ENCODE measurements around the gene TANGO6.
"Not testable (repeated sequence)": the region's sequence is repeated elsewhere in the genome, so short reads cannot be mapped to it uniquely, and the experiment has no call there.

TANGO6 gene

DNA sequence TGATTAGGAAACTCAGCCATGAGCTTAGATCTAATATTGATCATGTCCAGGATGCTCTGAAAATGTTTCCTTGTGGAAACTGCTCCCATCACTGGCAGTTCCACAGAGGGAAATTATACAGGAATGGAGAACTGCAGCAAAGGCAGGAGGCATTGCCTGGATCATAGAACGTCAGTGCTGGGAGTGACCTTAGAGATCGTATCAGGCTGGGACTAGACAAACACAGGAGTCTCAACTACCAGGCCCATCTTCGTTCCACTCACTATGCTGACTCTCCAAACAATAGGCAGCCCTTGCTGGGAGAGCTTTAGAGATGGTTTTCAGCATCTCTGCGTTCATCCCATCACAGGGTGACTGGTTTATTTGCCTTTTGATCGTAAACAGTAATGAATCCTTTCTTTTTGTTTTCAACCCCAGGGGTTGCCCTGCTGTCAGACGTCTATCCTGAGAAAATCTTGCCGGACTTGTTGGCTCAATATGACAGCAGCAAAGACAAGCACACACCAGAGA lies 130.3 kb downstream of the TANGO6 start:
- no peak for DNase-seq

DNA sequence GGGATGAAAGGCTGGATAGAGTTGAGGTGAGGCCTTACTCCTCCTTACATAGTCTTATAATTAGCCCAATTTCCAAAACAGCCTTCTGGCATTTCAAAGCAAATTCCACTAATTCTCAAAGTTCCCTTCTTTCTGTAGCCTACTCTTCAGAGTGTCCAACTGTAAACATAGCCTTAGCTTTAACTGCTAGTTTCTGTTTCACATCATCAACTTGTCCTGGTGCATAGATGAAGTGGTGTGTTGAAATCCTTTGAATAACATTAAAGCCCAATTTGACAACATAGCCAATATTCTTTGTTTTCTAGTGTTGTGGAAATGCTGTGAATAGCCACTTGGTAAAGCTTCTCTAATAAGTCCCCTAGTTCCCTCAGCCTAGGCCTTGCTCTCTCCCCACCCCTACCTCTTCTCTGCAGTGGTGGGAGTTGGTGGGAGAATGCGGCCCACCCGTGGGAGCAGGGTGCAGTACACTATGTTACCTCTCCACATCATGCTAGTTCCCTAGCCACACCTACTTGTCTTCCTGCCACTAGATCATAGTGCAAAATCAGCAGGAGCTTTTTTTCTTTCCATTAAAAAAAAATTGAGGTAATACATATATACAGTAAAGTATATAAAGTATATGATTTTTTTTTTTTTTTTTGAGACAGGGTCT lies 135.1 kb downstream of the TANGO6 start:
- DNase-seq = no peak

DNA sequence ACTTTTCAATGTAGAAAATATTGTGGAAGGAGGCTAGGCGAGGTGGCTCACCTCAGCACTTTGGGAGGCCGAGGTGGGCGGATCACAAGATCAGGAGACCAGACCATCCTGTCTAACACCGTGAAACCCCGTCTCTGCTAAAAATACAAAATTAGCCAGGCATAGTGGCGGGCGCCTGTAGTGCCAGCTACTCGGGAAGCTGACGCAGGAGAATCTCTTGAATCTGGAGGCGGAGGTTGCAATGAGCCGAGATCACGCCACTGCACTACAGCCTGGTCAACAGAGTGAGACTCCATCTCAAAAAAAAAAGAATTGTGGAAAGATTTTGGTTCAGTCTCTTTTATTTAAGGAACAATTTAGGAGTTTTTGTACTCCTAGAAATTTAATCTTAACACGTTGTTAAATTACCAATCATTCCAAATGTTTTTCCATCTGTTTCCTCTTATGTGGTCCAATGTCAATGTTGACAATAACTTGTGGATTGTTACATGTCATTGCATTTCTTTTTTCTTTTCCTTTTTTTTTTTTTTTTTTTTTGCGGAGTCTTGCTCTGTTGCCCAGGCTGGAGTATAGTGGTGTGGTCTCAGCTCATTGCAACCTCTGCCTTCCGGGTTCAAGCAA lies 137.5 kb downstream of the TANGO6 start:
- no peak for DNase-seq

DNA sequence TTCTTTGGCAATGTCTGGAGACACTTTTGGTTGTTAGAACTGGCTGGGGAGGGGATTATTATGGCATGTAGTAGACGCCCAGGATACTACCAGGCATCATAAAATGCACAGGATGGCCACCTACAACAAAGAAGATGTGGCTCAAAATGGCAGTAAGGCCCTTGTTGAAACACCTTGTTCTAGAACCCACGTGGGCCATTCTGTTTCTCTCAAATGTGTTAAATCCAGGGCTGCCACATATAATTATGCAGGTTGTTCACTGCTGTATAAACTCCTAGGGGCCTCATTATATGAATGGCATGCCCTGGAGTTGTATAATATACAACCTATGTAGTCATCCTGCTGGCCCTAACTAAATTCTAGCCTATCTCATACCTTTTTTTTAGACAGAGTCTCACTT lies 138.6 kb downstream of the TANGO6 start:
- DNase-seq = no peak

DNA sequence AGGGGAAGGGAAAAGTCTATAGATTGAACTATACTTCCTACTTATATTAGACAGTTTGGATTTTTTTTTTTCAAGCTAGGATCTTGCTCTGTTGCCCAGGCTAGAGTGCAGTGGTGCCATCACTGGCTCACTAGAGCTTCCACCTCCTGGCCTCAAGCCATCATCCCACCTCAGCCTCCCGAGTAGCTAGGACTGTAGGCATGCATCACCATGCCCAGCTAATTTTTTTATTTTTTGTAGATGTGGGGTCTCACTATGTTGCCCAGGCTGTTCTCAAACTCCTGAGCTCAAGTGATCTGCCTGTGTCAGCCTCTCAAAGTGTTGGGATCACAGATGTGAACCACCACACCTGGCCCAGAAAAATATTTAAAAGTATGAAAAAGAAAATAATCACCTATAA lies 141.1 kb downstream of the TANGO6 start:
- no peak for DNase-seq

DNA sequence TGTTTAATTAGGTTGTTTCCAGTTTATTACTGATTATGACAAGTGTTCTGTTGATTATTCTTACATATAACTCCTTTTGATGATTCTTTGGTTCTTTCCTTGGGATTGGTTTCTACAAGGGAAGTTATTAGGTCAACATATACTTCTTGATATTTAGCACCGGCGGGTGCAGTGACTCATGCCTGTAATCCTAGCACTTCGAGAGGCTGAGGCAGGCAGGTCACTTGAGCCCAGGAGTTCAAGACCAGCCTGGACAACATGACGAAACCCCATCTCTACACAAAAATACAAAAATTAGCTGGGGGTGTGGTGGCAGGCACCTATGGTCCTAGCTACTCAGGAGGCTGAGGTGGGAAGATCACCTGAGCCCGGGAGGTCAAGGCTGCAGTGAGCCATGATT lies 141.9 kb downstream of the TANGO6 start:
- DNase-seq = no peak

DNA sequence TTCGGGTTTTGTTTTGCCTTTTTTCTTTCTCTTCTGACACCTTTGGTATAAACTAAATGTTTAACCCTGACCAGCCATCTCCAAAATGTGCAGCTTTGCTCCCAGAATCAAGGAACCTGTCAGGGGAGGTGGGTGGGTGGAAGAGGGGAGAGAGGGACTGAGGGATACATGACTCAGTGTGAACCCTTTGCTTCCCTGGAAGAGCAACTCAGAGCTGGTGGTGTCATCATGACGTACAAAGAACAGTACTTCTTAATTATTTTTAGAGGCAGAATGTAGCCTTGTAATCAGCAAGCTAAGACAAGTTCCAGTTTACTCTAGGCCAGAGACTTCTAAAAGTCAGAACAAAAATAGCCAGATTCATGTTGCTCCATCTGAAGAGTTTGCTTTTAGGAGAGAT lies 142.5 kb downstream of the TANGO6 start:
- no peak for DNase-seq

DNA sequence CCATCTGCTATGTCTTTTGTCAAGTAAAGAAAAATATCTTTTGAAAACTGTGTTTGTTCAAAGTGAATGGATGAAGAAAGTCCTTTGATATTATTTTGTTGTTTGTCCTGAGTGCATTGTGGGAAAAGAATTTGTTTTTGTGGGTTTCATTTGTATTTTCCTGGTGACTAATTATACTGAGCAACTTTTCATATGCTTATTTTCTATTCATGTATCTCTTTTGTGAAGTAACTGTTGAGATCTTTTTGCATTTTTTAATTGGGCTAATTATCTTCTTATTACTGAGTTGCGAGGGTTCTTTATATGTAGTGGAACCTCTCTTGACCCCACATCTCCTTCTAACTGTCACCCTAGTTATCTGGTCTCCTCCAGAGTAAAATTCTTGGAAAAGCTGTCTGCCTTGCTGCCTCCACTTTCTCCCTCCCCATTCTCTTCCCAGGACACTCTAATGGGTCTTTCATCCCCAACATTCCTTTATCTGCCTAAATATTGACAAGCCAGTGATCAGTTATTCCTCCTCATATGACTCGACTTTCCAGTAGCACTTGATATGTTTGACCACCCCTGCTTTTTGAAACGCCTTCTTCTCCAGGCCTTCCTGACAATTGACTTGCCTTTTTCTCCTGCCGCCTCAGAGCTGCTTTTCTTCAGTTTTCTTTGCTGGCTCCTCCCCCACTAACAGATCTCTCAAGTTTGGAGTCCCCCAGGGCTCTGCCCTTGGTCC lies 144.6 kb downstream of the TANGO6 start:
- DNase-seq = no peak

DNA sequence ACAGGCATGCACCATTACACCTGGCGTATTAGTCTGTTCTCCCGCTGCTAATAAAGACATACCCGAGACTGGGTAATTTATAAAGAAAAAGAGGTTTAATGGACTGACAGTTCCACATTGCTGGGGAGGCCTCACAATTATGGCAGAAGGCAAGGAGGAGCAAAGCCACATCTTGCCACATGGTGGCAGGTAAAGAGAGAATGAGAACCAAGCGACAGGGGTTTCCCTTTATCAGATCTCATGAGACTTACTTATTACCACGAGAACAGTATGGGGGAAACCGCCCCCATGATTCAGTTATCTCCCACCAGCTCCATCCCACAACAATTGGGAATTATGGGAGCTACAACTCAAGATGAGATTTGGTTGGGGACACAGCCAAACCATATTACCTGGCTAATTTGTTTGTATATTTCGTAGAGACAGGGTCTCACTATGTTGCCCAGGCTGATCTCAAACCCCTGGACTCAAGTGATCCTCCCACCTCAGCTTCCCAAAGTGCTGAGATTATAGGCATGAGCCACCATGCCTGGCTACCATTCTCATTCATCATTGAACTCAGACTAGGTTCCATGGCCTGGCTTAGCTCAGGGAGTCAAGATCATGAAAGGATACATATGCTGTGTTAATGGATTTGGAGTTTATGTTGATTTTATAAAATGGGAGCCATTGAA lies 147.0 kb downstream of the TANGO6 start:
- not testable (repeated sequence) for DNase-seq

DNA sequence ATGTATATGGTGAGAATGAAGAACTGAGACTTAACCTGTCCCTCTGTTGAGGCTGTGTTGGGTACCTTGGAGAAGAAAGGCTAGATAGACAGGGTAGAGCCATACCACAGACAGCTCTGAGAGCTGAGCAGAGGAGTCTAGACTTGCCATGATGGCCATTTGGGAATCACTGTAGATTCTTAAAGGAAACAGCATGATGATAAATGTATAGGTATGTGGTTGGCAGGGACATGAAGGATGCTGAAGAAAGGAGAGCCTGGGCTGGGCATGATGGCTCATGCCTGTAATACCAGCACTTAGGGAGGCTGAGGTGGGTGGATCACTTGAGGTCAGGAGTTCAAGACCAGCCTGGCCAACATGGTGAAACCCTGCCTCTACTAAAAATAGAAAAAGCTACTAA lies 147.7 kb downstream of the TANGO6 start:
- no peak for DNase-seq

DNA sequence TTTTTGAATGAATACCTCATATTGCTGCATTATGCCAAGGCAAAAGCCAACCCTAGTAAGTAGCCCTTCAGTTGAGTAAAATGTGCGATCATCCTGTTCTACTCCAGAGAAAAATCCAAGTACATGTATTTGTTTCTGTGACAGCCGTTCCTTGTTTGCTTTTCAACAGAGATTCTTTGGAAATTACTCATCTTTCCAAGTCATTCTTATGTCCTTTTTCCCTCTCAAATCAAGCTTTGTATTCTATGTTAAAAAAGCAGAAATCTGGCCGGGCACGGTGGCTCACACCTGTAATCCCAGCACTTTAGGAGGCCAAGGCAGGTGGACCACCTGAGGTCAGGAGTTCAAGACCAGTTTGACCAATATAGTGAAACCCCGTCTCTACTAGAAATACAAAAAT lies 149.2 kb downstream of the TANGO6 start:
- no peak for DNase-seq

DNA sequence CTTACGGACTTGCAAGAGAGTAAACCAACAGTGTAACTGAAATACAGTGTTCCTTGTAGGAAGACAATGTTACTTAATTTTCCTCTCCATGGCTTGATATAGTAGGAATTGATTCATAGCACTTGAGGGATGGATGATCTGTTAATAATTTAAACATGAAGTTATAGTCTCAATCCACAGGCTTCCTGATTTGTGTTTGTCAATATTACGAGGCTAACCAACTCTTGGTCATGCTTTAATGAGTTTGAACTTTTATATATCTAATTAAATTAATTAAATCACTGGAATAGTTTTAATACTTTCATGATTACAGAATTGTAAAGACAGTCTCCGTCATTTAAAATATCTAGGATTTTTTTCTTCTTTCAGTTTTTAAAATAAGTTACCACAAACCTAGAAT lies 150.1 kb downstream of the TANGO6 start:
- no peak for DNase-seq

DNA sequence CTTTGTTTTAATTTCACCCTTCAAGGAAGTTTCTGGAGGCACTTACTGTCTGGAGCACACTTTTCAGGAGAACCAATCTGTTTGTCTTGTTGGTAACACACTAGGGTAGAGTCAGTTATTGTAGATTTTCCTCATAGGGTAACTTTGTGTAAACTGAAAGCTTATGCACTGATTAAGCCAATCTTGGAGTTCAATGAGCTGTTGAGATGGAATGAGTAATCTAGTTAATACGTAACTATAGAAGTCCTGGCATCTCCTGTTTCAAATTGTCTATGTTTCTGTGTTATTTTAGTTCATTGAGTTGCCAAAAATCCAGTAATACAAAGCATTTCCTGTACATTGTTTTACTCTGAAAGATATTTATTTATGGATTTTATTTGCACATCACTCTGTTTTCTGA lies 150.6 kb downstream of the TANGO6 start:
- no peak for DNase-seq

DNA sequence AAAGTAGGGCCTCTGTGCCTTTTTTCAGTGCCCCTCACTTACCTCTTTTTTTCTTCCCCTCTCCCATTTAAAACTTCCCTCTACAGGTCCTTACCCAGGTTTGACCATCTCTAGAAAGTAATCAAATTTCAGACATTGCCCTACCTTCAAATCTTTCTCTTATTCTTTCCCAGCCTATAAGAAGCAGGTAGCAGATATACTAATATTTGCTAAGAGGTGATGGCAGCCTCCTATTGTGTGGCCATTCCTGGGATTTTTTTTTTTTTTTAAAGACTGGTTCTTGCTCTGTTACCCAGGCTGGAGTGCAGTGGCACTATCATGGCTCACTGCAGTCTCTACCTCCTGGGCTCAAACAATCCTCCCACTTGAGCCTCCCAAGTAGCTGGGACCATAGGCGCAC lies 151.0 kb downstream of the TANGO6 start:
- DNase-seq = no peak

DNA sequence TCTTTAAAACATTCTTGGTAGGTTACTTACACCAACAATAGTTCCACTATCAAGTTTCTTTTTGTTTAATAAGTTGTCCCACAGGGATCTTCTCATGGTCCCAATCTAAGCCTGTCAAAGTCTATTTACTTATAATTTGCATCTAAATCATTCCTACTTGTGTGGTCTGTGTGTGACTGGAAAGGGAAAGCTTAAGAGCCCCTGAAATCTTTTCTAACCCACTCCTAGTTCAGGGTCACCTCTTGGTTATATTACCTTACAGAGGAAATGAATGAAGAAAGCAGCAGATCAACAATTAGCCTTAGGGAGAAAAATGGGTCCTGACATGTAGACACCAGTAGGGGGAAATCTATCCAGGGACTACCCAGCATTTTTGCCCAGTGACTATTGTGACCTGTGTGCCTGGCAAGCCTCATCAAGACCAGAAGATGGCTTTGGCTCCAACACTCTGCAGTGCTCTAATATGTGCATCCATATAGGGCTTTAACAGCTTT lies 151.7 kb downstream of the TANGO6 start:
- no peak for DNase-seq

DNA sequence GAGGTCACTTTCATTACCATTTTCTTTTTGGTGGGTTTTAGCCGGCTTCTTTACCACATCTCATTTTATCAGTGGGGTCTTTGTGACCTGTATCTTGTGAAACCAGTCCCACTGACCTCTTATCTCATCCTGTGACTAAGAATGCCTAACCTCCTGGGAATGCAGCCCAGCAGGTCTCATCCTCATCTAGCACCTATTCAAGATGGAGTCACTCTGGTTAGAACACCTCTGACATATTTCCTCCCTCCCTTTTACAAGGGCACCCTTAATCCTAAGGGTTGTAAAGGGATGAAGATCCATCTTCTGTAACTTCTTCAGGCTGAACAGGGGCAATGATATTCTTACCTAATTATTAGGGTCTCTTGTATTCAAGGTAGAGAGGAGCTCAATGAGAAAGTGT lies 154.2 kb downstream of the TANGO6 start:
- no peak for DNase-seq

DNA sequence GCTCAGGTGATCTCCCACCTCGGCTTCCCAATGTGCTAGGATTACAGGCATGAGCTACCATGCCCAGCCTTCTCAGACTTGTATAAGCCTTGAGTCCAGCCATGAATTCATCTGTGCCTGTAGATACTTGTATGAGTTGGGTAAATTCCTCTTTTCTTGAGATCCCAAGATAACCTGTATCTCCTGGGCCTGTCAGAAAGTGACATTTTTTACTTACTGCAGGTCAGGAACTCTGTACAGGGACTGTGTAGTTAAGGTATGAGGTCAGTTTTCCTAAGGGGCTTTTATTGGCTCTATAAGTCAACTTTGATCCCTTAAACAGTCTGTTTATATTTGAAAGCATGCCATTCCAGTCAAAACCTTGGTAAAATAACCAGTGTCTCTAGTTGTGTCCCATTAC lies 155.8 kb downstream of the TANGO6 start:
- no peak for DNase-seq

DNA sequence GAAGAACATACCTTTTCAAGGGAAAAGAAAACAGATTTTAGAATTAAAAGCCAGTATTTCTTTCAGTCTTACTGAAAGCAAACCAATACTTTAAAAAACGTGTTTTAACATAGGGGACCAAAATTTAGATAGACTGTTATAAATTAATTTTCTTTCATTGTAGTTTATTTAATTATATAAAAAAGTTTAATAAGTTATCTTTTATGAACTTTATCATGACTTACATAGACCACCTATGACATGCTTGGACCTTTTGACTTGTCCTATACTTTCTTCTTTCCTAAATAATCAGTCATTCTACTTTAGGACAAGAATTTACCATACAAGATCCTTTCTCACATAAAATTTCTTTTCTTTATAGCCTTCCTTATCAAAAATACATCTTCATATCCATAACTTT lies 160.2 kb downstream of the TANGO6 start:
- DNase-seq = no peak

DNA sequence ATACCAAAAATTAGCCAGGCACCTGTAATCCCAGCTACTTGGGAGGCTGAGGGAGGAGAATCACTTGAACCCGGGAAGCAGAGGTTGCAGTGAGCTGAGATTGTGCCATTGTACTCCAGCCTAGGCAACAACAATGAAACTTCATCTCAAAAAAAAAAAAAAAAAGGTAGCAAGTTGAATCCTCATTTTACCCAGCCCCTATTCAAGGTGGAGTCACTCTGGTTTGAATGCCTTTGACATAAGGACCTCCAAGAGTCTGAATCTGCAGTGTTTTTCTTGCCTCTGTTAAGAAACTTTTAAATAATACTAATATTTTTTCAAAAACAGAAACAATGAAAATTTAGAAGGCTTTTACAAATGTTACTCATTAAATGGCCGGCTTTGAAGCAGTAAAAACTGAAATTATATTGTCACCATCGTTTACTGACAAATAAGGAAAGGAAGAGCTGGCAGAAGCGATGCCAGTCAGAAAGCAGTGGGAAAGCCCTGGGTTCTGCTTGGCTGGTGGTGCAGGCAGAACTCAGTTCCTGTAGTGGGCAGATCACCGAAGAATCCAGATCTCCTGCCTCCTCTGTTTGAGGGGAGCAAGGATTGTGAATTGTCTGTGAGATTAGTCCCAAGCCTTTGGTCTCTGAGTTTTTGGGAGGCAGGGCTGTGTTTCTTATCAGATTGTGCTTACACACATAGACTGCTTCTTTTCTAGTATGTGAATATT lies 162.5 kb downstream of the TANGO6 start:
- no peak for DNase-seq

DNA sequence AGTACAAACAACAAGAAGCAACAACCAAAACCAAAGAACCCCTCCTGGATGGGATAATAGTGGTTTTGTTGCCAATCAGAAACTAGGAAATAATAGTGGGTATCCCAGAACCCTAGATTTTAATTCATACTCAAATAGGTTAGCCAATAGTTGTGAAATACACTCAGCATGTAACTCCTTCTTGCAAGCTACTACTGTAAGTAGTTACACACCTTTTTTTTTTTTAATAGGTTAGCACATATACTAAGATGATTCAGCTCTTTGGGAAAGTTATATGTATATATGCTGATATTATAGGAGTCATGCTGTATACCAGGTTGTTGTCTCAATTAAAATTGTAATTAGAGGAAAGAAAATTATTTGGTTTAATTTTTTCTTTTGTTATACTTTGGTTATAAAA lies 169.6 kb downstream of the TANGO6 start:
- no peak for DNase-seq

DNA sequence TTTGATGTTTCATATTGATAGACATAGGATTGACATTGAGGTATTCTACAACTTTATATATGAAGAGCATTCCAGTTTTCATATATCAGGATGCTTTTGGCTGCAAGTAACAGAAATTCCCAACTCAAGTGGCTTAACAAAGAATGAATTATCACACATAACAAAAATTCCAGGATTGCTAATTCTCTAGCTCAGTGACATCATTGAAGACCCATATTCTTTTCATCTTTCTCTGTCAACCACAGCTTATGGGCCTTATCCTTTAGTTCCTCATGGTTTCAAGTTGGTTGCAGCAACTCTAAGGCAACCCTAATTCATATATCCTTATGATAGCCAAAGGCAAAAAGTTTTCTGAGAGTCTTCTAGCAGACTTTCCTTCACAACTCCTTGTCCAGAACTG lies 170.7 kb downstream of the TANGO6 start:
- DNase-seq = no peak

DNA sequence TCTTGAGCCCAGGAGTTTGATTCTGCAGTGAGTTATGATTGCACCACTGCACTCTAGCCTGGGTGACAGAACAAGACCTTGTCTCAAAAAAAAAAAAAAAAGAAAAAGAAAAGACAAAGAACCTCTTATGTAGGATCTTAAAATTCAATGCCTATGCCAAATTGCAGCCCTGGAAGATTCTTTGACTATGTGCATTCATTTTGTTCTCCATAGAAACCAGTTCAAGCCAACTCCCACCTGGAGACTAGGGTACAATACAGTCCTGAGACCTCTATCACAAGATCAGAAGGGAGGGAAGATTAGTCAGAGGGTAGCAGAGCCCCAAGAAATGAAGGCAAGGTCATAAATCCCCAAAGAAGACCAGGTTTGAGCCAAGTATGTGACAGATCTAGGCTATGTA lies 171.5 kb downstream of the TANGO6 start:
- no peak for DNase-seq

Measured in CD4-positive, alpha-beta T cell treated with Interleukin-1 beta for 1 hour (primary cell).